KBM-7 (cell line): ENCODE results near the gene DOP1A.
A peak's percentile ranks its signal among the peaks of the same experiment; 100 is the strongest.

Experiments used
- DNase-seq: peaks from one replicate; pipeline ENCODE4 v3.0.0-alpha.2; 2015
- in situ Hi-C: fragments of 300-500 bp; cut with MboI; formaldehyde crosslinking; loops from 2 replicates; pipeline ENCODE4 v1.14.3; 2020; ENCODE audit warnings: low sequenced_read_pairs, low pct_unique_long_range_greater_than_20kb, mixed read lengths

The DOP1A gene

DNA sequence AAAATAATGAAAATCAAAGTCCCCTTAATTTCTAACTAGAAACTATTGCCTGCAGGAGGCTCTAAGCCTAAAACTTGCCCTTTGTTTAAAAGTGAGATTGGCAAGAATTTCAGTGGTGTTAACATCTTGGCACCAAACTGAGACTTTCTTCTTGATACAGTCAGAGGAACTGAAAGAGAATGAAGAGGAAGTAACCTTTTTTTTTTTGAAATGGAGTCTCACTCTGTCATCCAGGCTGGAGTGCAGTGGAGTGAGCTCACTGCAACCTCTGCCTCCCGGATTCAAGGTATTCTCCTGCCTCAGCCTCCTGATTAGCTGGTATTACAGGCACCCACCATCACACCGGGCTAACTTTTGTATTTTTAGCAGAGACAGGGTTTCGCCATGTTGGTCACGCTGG lies 3.6 kb downstream of the DOP1A start:
- in situ Hi-C loops: loop anchor here (25.0 kb wide), 1 partner anchor 809 kb away; no protein-coding TSS in a partner anchor
- peak; percentile 70 for DNase-seq

DNA sequence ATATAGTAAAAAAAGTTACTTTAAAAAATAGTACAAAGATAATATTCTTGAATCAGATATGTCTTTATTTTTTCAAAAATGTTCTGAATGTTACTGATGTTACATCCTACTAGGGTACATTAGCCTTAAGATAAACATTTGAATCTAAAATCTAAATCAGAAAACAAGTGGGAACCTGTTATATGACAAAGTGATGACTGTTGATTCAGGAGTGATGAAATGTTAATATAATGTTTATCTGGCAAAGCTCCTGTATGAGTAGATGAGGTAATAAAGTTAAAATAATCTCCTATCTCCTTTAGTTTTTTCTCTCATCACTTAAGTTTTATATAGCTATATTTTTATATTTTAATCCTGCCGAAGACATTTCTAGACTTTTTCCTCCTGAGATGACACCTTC lies 4.2 kb downstream of the DOP1A start:
- in situ Hi-C loops: loop anchor here (25.0 kb wide), 1 partner anchor 809 kb away; no protein-coding TSS in a partner anchor
- DNase-seq: no peak

GRCh38 chr6:83072726-83073125 lies 5.3 kb downstream of the DOP1A start:
- DNase-seq: no peak
- in situ Hi-C loops: loop anchor here (25.0 kb wide), 1 partner anchor 810 kb away; no protein-coding TSS in a partner anchor

- in situ Hi-C loops: loop anchor here (25.0 kb wide), 1 partner anchor 811 kb away; no protein-coding TSS in a partner anchor
These were observed 6.1 kb downstream of the DOP1A start for GRCh38 chr6:83073615-83074014.

GRCh38 chr6:83083476-83083875 lies 16.0 kb downstream of the DOP1A start:
- in situ Hi-C loops: no loop called here

More at GRCh38 chr6:83073615-83074014, 6.1 kb downstream of the DOP1A start:
- DNase-seq: no peak

GRCh38 chr6:83086751-83087150 lies 19.3 kb downstream of the DOP1A start:
- in situ Hi-C loops: no loop called here
- no peak for DNase-seq

More at GRCh38 chr6:83083476-83083875, 16.0 kb downstream of the DOP1A start:
- DNase-seq: no peak

- in situ Hi-C loops: no loop called here
- DNase-seq: no peak
These were observed 25.4 kb downstream of the DOP1A start for GRCh38 chr6:83092756-83093399.

- in situ Hi-C loops: no loop called here
- DNase-seq: no peak
These were observed 29.3 kb downstream of the DOP1A start for GRCh38 chr6:83096791-83097190.

DNA sequence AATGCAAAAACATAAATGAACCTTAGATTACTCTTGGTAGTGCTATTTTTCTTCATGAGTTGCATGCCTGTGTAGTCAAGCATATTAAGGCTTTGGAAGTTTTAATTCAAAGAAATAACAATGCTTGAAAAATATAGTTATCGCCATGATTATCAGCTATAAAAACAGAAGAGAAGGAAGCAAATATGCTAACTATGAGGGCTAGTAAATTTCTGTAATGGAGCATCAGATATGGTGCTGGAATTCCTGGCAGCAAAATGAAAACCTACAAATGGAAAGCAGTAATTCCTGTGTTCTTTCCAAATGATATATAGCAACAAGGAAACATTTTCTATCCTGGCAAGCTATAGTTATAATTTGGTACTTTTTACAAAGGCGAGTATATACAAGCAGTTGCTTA lies 29.7 kb downstream of the DOP1A start:
- in situ Hi-C loops: no loop called here

GRCh38 chr6:83097675-83098074 lies 30.2 kb downstream of the DOP1A start:
- DNase-seq: no peak
- in situ Hi-C loops: no loop called here

More for the DNA sequence above, 29.7 kb downstream of the DOP1A start:
- no peak for DNase-seq

GRCh38 chr6:83098589-83098988 lies 31.1 kb downstream of the DOP1A start:
- no peak for DNase-seq
- in situ Hi-C loops: no loop called here

- in situ Hi-C loops: no loop called here
- DNase-seq: no peak
These were observed 40.9 kb downstream of the DOP1A start for GRCh38 chr6:83108378-83108777.

- in situ Hi-C loops: no loop called here
- no peak for DNase-seq
These were observed 45.8 kb downstream of the DOP1A start for GRCh38 chr6:83113258-83113657.

GRCh38 chr6:83114164-83114563 lies 46.7 kb downstream of the DOP1A start:
- no peak for DNase-seq
- in situ Hi-C loops: no loop called here

GRCh38 chr6:83117802-83118201 lies 50.3 kb downstream of the DOP1A start:
- in situ Hi-C loops: no loop called here
- no peak for DNase-seq

DNA sequence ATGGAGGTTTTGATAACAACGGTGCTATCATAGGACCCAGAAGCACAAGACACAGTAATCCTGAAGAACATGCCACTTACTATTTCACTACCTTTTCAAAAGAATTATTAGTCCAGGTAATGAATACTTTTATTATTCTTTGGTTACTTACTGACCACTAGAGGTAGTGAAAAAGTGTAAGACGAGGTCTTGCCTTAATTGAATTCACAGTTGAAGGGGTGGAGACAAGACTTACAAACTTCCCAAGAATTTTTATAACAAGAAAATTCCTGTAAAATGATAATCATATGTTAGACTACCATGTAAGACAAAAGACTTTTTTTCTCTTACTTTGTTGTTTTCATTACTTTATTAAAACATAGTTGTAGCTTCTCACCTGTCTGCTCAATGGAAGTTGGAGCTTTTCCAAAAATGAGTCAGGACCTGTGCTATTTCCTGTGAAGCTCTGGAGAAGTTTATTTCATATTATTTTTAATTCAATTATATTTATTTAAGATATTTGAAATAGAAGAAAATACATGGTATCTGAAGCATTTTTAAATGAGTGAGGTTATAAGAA lies 52.4 kb downstream of the DOP1A start:
- no peak for DNase-seq
- in situ Hi-C loops: no loop called here

- in situ Hi-C loops: no loop called here
- DNase-seq: no peak
These were observed 57.1 kb downstream of the DOP1A start for GRCh38 chr6:83124553-83124952.

DNA sequence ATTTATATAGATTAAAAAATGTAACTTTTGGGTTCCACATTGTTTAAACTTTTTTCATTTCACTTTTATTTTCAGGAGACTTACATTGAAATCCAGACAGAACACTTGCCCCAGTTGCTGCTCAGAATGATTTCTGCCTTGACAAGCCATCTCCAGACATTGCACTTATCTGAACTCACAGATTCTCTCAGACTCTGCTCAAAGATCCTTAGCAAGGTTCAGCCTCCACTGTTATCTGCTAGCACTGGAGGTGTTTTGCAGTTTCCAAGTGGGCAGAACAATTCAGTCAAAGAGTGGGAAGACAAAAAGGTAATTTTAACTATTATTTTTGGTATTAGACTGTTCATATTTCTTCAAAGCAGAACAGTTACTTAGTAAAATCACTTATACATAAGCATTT lies 58.0 kb downstream of the DOP1A start:
- in situ Hi-C loops: no loop called here

GRCh38 chr6:83126223-83126622 lies 58.8 kb downstream of the DOP1A start:
- in situ Hi-C loops: no loop called here
- no peak for DNase-seq

More for the DNA sequence above, 58.0 kb downstream of the DOP1A start:
- no peak for DNase-seq

DNA sequence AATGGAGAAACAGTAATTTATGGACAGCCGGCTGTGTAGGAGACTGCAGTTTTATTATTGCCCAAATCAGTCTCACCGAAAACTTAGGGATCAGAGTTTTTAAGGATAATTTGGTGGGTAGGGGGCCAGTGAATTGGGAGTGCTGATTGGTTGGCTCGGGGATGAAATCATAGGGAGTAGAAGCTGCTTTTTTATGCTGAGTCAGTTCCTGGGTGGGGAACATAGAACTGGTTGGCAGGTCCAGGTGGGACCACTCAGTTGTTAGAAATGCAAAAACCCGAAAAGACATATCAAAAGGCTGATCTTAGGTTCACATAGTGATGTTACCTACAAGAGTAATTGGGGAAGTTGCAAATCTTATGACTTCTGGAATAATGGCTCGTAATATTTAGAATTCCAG lies 59.3 kb downstream of the DOP1A start:
- in situ Hi-C loops: no loop called here
- DNase-seq: no peak

- in situ Hi-C loops: no loop called here
- no peak for DNase-seq
These were observed 59.8 kb downstream of the DOP1A start for GRCh38 chr6:83127258-83127657.
